ENCODE data around the gene LRRC74A. TPM values are rescaled to one million over a fixed set of nuclear protein-coding genes. Genes with fewer than 3 reads are reported as not detected.

Gene LRRC74A
- total and polyA plus RNA-seq, 10 of the 15 experiments (the other 5 are each of a cell fraction or from before 2014, with no cell fraction given), result not detected

DNA sequence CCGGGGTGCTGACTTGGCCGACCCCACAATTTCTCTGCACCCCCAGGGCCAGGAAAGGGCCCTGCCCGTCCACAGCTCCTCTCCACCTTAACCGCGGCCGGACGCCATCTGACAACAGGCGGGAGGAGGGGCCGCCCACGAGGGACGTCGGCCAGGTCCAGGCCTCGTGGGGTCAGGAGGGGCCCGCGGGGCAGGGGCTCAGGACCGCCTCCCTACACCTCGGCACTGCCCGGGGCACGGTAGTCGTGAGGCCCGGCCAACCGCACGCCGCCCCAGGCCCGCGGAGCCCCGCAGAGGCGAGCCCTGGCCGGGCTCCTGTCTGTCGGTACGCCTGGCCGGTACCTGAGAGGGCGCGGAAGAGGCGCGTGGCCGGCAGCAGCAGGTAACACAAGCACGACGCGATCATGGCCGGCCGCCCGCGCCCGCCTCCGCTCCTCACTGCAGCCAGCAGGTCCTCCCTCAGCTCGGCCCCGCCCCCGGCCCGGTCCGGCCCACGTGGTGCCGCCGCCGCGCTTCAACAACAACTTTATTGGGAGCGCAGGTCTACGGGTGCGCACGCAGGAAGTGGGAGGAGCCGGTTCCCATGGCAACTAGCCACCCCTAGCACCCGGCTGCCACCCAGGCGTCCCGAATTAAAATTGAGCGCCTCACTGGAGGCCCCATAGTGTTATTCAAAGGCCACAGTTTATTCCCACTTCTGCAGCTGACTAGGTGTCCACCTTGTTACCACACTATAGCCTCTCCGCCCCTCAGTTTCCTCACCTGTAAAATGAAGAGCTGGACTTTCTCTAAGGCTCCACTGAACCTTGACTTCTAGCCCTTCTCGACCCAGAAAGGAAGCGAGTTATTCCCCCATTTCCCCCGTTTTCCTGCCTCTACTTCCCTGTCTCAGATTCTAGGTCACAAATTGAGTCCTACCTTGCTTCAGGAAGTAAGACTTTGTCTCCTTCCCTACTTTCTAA is 13.5 kb upstream of the LRRC74A start, which contains the start of gene ANGEL1 (continued):
- TF ChIP-seq, protein P1, sequence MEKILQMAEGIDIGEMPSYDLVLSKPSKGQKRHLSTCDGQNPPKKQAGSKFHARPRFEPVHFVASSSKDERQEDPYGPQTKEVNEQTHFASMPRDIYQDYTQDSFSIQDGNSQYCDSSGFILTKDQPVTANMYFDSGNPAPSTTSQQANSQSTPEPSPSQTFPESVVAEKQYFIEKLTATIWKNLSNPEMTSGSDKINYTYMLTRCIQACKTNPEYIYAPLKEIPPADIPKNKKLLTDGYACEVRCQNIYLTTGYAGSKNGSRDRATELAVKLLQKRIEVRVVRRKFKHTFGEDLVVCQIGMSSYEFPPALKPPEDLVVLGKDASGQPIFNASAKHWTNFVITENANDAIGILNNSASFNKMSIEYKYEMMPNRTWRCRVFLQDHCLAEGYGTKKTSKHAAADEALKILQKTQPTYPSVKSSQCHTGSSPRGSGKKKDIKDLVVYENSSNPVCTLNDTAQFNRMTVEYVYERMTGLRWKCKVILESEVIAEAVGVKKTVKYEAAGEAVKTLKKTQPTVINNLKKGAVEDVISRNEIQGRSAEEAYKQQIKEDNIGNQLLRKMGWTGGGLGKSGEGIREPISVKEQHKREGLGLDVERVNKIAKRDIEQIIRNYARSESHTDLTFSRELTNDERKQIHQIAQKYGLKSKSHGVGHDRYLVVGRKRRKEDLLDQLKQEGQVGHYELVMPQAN (conservative IDR thresholded peaks at IDR 0.05), result peak; percentile 89
- no peak for TF ChIP-seq SUPT20H (IDR thresholded peaks at IDR 0.05; ENCODE audit: borderline replicate concordance, control insufficient read depth, low read depth, low read length)
- TF ChIP-seq, protein P2, sequence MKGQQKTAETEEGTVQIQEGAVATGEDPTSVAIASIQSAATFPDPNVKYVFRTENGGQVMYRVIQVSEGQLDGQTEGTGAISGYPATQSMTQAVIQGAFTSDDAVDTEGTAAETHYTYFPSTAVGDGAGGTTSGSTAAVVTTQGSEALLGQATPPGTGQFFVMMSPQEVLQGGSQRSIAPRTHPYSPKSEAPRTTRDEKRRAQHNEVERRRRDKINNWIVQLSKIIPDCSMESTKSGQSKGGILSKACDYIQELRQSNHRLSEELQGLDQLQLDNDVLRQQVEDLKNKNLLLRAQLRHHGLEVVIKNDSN (IDR thresholded peaks at IDR 0.05; ENCODE audit: borderline replicate concordance, extremely low read length, insufficient read depth, low read depth, low read length), result peak; percentile 97
- TF ChIP-seq CHD1 (IDR thresholded peaks at IDR 0.05; ENCODE audit: low read depth, low read length), result no peak
- no peak for TF ChIP-seq NFIC (IDR thresholded peaks at IDR 0.05; ENCODE audit: low read depth, low read length)
- TF ChIP-seq KDM1A (IDR thresholded peaks at IDR 0.05; ENCODE audit: borderline replicate concordance), result no peak
- TF ChIP-seq, protein P3, sequence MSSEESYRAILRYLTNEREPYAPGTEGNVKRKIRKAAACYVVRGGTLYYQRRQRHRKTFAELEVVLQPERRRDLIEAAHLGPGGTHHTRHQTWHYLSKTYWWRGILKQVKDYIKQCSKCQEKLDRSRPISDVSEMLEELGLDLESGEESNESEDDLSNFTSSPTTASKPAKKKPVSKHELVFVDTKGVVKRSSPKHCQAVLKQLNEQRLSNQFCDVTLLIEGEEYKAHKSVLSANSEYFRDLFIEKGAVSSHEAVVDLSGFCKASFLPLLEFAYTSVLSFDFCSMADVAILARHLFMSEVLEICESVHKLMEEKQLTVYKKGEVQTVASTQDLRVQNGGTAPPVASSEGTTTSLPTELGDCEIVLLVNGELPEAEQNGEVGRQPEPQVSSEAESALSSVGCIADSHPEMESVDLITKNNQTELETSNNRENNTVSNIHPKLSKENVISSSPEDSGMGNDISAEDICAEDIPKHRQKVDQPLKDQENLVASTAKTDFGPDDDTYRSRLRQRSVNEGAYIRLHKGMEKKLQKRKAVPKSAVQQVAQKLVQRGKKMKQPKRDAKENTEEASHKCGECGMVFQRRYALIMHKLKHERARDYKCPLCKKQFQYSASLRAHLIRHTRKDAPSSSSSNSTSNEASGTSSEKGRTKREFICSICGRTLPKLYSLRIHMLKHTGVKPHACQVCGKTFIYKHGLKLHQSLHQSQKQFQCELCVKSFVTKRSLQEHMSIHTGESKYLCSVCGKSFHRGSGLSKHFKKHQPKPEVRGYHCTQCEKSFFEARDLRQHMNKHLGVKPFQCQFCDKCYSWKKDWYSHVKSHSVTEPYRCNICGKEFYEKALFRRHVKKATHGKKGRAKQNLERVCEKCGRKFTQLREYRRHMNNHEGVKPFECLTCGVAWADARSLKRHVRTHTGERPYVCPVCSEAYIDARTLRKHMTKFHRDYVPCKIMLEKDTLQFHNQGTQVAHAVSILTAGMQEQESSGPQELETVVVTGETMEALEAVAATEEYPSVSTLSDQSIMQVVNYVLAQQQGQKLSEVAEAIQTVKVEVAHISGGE (CRISPR knock-in tag; IDR thresholded peaks at IDR 0.05), result 0 out of 2 replicates have a peak, but pooled peaks have one; percentile 10
- TF ChIP-seq, protein P4, sequence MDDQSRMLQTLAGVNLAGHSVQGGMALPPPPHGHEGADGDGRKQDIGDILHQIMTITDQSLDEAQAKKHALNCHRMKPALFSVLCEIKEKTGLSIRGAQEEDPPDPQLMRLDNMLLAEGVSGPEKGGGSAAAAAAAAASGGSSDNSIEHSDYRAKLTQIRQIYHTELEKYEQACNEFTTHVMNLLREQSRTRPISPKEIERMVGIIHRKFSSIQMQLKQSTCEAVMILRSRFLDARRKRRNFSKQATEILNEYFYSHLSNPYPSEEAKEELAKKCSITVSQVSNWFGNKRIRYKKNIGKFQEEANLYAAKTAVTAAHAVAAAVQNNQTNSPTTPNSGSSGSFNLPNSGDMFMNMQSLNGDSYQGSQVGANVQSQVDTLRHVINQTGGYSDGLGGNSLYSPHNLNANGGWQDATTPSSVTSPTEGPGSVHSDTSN (IDR thresholded peaks at IDR 0.05; ENCODE audit: insufficient replicate concordance, low read depth, low read length), result peak; percentile 20
- no peak; the same call in 2 of the 3 replicates for TF ChIP-seq POU2F2 (IDR thresholded peaks at IDR 0.05; ENCODE audit: borderline replicate concordance, low read depth, low read length)
- TF ChIP-seq, protein P5, sequence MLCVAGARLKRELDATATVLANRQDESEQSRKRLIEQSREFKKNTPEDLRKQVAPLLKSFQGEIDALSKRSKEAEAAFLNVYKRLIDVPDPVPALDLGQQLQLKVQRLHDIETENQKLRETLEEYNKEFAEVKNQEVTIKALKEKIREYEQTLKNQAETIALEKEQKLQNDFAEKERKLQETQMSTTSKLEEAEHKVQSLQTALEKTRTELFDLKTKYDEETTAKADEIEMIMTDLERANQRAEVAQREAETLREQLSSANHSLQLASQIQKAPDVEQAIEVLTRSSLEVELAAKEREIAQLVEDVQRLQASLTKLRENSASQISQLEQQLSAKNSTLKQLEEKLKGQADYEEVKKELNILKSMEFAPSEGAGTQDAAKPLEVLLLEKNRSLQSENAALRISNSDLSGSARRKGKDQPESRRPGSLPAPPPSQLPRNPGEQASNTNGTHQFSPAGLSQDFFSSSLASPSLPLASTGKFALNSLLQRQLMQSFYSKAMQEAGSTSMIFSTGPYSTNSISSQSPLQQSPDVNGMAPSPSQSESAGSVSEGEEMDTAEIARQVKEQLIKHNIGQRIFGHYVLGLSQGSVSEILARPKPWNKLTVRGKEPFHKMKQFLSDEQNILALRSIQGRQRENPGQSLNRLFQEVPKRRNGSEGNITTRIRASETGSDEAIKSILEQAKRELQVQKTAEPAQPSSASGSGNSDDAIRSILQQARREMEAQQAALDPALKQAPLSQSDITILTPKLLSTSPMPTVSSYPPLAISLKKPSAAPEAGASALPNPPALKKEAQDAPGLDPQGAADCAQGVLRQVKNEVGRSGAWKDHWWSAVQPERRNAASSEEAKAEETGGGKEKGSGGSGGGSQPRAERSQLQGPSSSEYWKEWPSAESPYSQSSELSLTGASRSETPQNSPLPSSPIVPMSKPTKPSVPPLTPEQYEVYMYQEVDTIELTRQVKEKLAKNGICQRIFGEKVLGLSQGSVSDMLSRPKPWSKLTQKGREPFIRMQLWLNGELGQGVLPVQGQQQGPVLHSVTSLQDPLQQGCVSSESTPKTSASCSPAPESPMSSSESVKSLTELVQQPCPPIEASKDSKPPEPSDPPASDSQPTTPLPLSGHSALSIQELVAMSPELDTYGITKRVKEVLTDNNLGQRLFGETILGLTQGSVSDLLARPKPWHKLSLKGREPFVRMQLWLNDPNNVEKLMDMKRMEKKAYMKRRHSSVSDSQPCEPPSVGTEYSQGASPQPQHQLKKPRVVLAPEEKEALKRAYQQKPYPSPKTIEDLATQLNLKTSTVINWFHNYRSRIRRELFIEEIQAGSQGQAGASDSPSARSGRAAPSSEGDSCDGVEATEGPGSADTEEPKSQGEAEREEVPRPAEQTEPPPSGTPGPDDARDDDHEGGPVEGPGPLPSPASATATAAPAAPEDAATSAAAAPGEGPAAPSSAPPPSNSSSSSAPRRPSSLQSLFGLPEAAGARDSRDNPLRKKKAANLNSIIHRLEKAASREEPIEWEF (IDR thresholded peaks at IDR 0.05; ENCODE audit: insufficient replicate concordance, low read depth, low read length), result no peak
- TF ChIP-seq JUNB (IDR thresholded peaks at IDR 0.05), result no peak
- TF ChIP-seq FOXM1 (IDR thresholded peaks at IDR 0.05; ENCODE audit: low read depth, low read length), result no peak
- peak; percentile 44; the same call in 1 of the 2 replicates for TF ChIP-seq PAX5 (IDR thresholded peaks at IDR 0.05; ENCODE audit: borderline replicate concordance, low read depth, low read length)
- peak; percentile 96 for TF ChIP-seq RELA (IDR thresholded peaks at IDR 0.05; ENCODE audit: borderline replicate concordance, partially characterized antibody)
